K562 (cell line): ENCODE data around the gene FOXE1. TPM values are rescaled to one million over a fixed set of nuclear protein-coding genes. Genes with fewer than 3 reads are reported as not detected.
A peak's percentile ranks its signal among the peaks of the same experiment; 100 is the strongest.

Experiments used
- ADNP ChIP-seq: fragments of 200-800 bp; sonication (Bioruptor generic); IDR thresholded peaks from 2 replicates; pipeline ENCODE4 v1.6.1; 2016; ENCODE audit warnings: missing genetic modification characterization, missing compliant biosample characterization
- ASH1L ChIP-seq: fragments of 450-650 bp; IDR thresholded peaks from 2 replicates; pipeline ENCODE4 v1.6.1; 2018; ENCODE audit warnings: borderline replicate concordance, mild to moderate bottlenecking, low read depth; ENCODE audit not compliant: partially characterized antibody
- CTCF ChIP-seq, 3 experiments: IDR thresholded peaks in 2 of 3; conservative IDR thresholded peaks in 1 of 3; 2 replicates each; pipeline ENCODE4 v1.5.1; 2011 to 2012; ENCODE audit warnings: low read length in 3 of 3, mild to moderate bottlenecking in 3 of 3, control low read depth in 2 of 3, improper control_type of control experiment in 1 of 3, inconsistent platforms in 1 of 3, low read depth in 1 of 3, mixed read lengths in 1 of 3, moderate library complexity in 1 of 3; ENCODE audit not compliant: insufficient read depth in 2 of 3
- ESRRA ChIP-seq: fragments of 450-650 bp; IDR thresholded peaks from 2 replicates; pipeline ENCODE4 v1.6.1; 2014; ENCODE audit warnings: low read depth, mild to moderate bottlenecking, moderate library complexity, borderline replicate concordance
- FOXK2 ChIP-seq, 2 experiments: fragments of 450-650 bp; IDR thresholded peaks in 1 of 2; conservative IDR thresholded peaks in 1 of 2; 2 replicates each; pipeline ENCODE4 v1.6.1; 2016; ENCODE audit warnings: low read depth in 2 of 2, mild to moderate bottlenecking in 1 of 2
- FOXP1 ChIP-seq: sonication (generic); formaldehyde crosslinking; IDR thresholded peaks from 2 replicates; pipeline ENCODE4 v1.8.0; 2022; ENCODE audit warnings: mild to moderate bottlenecking, missing genetic modification reagents
- RBM22 ChIP-seq: fragments of 200-400 bp; formaldehyde crosslinking; IDR thresholded peaks from 2 replicates; pipeline ENCODE4 v1.6.1; 2018; ENCODE audit warnings: low read length, low read depth; ENCODE audit not compliant: poor library complexity, severe bottlenecking
- TAF7 ChIP-seq: fragments of 450-650 bp; IDR thresholded peaks from 2 replicates; pipeline ENCODE4 v1.6.1; 2016; ENCODE audit warnings: missing genetic modification characterization, missing compliant biosample characterization
- TSC22D4 ChIP-seq: fragments of 450-650 bp; IDR thresholded peaks from 2 replicates; pipeline ENCODE4 v1.6.1; 2016; ENCODE audit warnings: missing genetic modification characterization, missing biosample characterization, control low read depth
- ZNF3 ChIP-seq: fragments of 250-450 bp; sonication (Bioruptor Pico); IDR thresholded peaks from 2 replicates; pipeline ENCODE4 v1.5.0; 2021; ENCODE audit warnings: mild to moderate bottlenecking, moderate library complexity
- polyA plus RNA-seq, 8 experiments: library from polyadenylated mRNA; depleted of rRNA in 4 of 8; stranded (reverse) in 5 of 8; unstranded in 3 of 8; fragments of >200 nt; fragmentation: Nextera tagmentation in 2 of 8; fragmentation: Illumina TruSeq in 1 of 8; extraction: Ambion mirVana in 2 of 8; extraction: Trizol in 1 of 8; gene quantifications; 2 replicates each; pipeline versions ENCODE4 v1.2.1 to v1.2.3, GENCODE V29; 2011 to 2014; ENCODE audit warnings: inconsistent platforms in 1 of 8, missing spikeins in 1 of 8
- total RNA-seq, 7 experiments: library from RNA; depleted of rRNA in 6 of 7; stranded (reverse); fragments of >200 nt in 6 of 7; fragmentation: Illumina TruSeq in 2 of 7; extraction: Trizol in 2 of 7; gene quantifications; 2 replicates each; pipeline versions ENCODE4 v1.2.1 to v1.2.3, GENCODE V29; 2011 to 2021; ENCODE audit warnings: low replicate concordance in 1 of 7
- TF ChIP-seq, protein P1 (sequence below), 2 experiments: fragments of 450-650 bp; formaldehyde crosslinking in 1 of 2; IDR thresholded peaks; 2 replicates each; pipeline versions ENCODE4 v1.4.0 to v1.6.1; 2014 to 2020; ENCODE audit warnings: mild to moderate bottlenecking in 2 of 2, borderline replicate concordance in 1 of 2, low read depth in 1 of 2
- TF ChIP-seq, protein P2 (sequence below): sonication (generic); formaldehyde crosslinking; IDR thresholded peaks from 2 replicates; pipeline ENCODE4 v1.8.1; 2022; ENCODE audit warnings: missing genetic modification reagents
- TF ChIP-seq, protein P3 (sequence below), 2 experiments: fragments of 450-650 bp; conservative IDR thresholded peaks; 2 replicates each; pipeline ENCODE4 v1.6.1; 2017; ENCODE audit warnings: mild to moderate bottlenecking in 2 of 2, moderate library complexity in 2 of 2

Gene FOXE1
- total and polyA plus RNA-seq, 9 of the 15 experiments (the other 6 are each of a cell fraction or from before 2014, with no cell fraction given): not detected

DNA sequence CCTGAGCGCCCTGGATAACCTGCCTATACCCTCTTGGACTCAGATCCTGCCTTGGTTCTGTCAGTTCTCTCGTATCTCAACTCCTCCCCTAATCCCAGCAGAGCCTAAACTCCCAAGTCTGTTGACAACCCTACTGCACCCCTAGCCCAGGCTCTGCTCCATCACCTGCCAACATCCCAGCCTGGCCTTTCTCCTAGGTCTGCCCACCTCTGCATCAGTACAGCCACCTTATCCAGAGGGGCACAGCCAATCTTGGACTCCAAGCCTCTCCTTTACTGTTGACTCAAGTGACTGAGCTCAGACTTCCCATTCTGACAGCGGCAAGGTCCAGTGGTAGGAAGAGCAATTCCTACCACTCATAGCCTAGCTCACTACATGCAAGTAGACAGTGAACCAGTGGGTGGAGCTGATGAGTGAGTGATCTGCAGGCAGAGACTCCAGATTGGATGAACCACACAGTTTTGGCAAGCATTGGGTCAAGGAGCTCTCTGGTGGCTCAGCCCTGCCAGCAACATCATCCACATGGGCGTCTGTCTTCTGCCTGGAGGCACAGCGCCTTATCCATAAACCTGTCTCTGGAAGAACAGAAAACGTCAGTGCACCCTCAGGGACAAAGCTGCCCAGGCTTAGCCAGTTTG is 42.8 kb downstream of the FOXE1 start (continued):
- TF ChIP-seq, protein P1, sequence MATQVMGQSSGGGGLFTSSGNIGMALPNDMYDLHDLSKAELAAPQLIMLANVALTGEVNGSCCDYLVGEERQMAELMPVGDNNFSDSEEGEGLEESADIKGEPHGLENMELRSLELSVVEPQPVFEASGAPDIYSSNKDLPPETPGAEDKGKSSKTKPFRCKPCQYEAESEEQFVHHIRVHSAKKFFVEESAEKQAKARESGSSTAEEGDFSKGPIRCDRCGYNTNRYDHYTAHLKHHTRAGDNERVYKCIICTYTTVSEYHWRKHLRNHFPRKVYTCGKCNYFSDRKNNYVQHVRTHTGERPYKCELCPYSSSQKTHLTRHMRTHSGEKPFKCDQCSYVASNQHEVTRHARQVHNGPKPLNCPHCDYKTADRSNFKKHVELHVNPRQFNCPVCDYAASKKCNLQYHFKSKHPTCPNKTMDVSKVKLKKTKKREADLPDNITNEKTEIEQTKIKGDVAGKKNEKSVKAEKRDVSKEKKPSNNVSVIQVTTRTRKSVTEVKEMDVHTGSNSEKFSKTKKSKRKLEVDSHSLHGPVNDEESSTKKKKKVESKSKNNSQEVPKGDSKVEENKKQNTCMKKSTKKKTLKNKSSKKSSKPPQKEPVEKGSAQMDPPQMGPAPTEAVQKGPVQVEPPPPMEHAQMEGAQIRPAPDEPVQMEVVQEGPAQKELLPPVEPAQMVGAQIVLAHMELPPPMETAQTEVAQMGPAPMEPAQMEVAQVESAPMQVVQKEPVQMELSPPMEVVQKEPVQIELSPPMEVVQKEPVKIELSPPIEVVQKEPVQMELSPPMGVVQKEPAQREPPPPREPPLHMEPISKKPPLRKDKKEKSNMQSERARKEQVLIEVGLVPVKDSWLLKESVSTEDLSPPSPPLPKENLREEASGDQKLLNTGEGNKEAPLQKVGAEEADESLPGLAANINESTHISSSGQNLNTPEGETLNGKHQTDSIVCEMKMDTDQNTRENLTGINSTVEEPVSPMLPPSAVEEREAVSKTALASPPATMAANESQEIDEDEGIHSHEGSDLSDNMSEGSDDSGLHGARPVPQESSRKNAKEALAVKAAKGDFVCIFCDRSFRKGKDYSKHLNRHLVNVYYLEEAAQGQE (IDR thresholded peaks at IDR 0.05; ENCODE audit: borderline replicate concordance): peak; percentile 29; the same call in 1 of the 2 replicates
- TF ChIP-seq, protein P1 (CRISPR knock-in tag; IDR thresholded peaks at IDR 0.05; ENCODE audit: low read depth): no peak
- TF ChIP-seq TSC22D4 (tag): no peak
- TF ChIP-seq, protein P2, sequence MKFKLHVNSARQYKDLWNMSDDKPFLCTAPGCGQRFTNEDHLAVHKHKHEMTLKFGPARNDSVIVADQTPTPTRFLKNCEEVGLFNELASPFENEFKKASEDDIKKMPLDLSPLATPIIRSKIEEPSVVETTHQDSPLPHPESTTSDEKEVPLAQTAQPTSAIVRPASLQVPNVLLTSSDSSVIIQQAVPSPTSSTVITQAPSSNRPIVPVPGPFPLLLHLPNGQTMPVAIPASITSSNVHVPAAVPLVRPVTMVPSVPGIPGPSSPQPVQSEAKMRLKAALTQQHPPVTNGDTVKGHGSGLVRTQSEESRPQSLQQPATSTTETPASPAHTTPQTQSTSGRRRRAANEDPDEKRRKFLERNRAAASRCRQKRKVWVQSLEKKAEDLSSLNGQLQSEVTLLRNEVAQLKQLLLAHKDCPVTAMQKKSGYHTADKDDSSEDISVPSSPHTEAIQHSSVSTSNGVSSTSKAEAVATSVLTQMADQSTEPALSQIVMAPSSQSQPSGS (CRISPR knock-in tag): no peak
- no peak for TF ChIP-seq FOXK2 (conservative IDR thresholded peaks at IDR 0.05 in 1 of 2, IDR thresholded peaks at IDR 0.05 in 1 of 2; ENCODE audit: low read depth in 2 of 2)
- TF ChIP-seq ESRRA: no peak
- 0 out of 2 replicates have a peak, but pooled peaks have one; percentile 45 for TF ChIP-seq FOXP1
- TF ChIP-seq, protein P3, sequence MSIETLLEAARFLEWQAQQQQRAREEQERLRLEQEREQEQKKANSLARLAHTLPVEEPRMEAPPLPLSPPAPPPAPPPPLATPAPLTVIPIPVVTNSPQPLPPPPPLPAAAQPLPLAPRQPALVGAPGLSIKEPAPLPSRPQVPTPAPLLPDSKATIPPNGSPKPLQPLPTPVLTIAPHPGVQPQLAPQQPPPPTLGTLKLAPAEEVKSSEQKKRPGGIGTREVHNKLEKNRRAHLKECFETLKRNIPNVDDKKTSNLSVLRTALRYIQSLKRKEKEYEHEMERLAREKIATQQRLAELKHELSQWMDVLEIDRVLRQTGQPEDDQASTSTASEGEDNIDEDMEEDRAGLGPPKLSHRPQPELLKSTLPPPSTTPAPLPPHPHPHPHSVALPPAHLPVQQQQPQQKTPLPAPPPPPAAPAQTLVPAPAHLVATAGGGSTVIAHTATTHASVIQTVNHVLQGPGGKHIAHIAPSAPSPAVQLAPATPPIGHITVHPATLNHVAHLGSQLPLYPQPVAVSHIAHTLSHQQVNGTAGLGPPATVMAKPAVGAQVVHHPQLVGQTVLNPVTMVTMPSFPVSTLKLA (conservative IDR thresholded peaks at IDR 0.05): no peak
- TF ChIP-seq CTCF (IDR thresholded peaks at IDR 0.05 in 2 of 3, conservative IDR thresholded peaks at IDR 0.05 in 1 of 3; ENCODE audit: insufficient read depth in 2 of 3, low read depth in 1 of 3, low read length in 3 of 3): peak; percentile 56 to 60 (median 58)
- TF ChIP-seq RBM22: no peak
- no peak for TF ChIP-seq ZNF3
- no peak for TF ChIP-seq ASH1L
- TF ChIP-seq ADNP (tag): no peak
- TF ChIP-seq TAF7: no peak
